ENCODE measurements around the gene GAD2.

DNA sequence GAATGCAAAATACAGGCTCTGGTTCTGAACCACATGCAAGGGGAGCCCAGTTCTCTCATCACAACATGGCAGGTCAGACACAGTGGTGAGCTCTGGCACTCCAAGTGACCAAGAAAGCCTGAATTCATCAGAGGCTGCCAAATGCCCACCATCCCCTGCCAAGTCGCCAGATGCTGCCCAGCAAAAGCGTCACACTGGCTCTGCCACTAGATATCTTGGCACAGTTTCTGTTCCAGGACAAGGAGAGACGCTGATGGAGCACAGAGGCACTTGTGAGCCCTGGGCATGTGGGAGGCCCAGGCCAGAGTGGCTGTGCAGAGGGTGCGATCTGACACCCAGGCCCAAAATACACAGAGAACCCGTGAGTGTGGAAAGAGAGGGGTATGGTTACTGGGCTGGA, 57.8 kb downstream of the GAD2 start:
- no peak for TF ChIP-seq SIN3A (IDR thresholded peaks at IDR 0.05; ENCODE audit: borderline replicate concordance, insufficient read depth, low read length)
- TF ChIP-seq, protein P1, sequence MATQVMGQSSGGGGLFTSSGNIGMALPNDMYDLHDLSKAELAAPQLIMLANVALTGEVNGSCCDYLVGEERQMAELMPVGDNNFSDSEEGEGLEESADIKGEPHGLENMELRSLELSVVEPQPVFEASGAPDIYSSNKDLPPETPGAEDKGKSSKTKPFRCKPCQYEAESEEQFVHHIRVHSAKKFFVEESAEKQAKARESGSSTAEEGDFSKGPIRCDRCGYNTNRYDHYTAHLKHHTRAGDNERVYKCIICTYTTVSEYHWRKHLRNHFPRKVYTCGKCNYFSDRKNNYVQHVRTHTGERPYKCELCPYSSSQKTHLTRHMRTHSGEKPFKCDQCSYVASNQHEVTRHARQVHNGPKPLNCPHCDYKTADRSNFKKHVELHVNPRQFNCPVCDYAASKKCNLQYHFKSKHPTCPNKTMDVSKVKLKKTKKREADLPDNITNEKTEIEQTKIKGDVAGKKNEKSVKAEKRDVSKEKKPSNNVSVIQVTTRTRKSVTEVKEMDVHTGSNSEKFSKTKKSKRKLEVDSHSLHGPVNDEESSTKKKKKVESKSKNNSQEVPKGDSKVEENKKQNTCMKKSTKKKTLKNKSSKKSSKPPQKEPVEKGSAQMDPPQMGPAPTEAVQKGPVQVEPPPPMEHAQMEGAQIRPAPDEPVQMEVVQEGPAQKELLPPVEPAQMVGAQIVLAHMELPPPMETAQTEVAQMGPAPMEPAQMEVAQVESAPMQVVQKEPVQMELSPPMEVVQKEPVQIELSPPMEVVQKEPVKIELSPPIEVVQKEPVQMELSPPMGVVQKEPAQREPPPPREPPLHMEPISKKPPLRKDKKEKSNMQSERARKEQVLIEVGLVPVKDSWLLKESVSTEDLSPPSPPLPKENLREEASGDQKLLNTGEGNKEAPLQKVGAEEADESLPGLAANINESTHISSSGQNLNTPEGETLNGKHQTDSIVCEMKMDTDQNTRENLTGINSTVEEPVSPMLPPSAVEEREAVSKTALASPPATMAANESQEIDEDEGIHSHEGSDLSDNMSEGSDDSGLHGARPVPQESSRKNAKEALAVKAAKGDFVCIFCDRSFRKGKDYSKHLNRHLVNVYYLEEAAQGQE (IDR thresholded peaks at IDR 0.05; ENCODE audit: insufficient read depth in 1 of 2, low read depth in 2 of 2, low read length in 2 of 2), result no peak
